Measurements from ENCODE around the gene ZNF385B. TPM values are rescaled to one million over a fixed set of nuclear protein-coding genes. Genes with fewer than 3 reads are reported as not detected.
"Not testable (repeated sequence)": the region's sequence is repeated elsewhere in the genome, so short reads cannot be mapped to it uniquely, and the experiment has no call there.

ZNF385B gene
- total RNA-seq, 1 donor from 2014 or later: 0.83 TPM

- DNase-seq (ENCODE audit: low spot score): no peak
Measured at GRCh38 chr2:179802051-179802882, 59.1 kb downstream of the ZNF385B start.

DNA sequence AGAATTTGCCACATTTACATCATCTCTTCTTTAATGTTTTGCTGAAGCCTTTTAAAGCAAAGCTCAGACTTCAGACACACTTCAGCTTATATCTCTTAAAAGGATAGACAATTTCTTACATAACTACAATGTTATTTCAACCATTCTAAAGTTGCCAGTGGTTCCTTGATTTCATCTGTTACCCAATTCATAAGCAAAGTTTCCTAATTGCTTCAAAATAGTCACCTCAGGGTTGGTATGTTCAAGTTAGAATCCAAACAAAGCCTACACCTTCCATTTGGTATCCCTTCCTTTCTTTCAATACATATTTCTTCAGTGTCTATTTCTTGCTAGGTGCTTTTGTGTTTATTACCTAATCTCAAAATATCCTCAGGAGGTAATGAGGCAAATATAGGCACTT lies 60.6 kb downstream of the ZNF385B start:
- no peak for DNase-seq (ENCODE audit: low spot score)

- DNase-seq (ENCODE audit: low spot score): no peak
Measured at GRCh38 chr2:179796213-179797007, 65.0 kb downstream of the ZNF385B start.

DNA sequence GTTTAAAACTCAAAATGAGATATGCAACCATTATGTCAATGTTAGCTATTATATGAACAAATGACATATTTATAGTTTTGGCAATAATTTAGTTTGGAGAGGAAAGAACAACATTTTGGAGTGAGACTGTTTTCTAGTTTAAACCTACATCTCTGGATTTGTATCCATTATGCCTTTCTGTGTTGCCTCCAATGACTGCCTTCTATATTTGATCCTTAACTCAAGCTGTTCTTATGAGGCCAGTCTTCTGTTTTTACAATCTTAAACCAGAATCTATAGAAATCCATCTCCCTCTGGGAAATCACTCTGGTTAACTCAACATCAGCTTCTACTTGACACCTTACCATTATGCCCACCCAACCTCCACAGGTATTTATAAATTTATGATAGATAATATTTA lies 67.5 kb downstream of the ZNF385B start:
- no peak for DNase-seq (ENCODE audit: low spot score)

DNA sequence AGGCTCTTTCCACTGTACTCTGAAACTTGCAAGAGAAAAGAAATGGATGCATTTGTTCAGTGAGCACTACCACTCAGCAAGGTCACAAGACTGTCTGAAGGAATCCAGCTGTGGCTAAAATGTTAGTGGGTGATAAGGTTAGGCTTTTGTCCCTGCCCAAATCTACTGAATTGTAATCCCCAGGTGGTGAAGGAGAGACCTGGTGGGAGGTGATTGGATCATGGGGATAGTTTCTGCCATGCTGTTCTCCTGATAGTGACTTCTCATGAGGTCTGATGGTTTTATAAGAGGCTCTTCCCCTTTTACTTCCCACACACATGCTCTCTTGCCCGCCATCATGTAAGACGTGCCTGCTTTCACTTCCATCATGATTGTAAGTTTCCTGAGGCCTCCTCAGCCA lies 68.2 kb downstream of the ZNF385B start:
- no peak for DNase-seq (ENCODE audit: low spot score)

DNA sequence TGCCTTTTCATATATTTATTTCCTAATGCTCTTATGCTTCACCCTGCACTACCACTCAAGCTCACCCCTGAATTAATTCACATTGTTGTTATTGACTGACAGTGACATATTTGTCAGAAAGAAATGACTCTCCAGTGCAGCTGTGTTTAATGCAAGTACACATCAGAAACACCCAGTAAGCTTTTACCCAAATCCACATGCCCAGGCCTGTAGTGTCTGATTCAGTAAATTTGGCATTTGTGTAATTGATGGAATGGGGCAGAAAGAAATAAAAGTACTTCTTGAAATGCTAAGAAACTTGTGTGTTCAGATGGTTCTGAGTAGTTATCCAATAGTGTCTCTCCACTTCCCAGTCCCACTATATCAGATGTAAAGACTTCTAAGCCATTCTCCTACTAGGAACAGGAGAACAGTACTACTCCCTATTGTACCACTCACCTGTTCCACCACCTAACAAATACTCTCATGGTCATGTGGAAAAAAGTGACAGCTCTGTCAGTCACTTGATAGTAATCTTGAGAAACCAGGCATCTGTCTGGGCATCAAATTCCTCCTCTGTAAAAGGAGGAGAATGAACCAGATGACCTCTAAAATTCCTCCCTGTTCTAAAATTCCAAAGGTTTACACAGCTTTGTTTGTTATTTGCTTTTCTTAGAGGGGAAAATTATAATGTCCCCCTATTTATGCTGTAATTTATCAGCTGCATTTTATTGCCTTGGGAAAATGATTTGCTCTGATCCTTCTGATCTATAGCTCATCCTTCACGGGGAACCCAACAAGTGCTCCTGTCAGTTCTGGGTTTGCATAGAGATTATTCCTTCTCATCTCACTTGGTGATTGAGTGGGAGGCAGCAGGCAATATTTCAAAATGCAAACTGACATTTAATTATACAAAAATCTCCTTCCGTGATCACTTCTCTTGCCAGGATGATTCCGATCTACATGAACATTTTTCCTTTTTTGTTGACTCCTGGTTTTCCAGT lies 70.9 kb downstream of the ZNF385B start:
- no peak for DNase-seq (ENCODE audit: low spot score)

GRCh38 chr2:179788104-179788503 lies 73.3 kb downstream of the ZNF385B start:
- no peak for DNase-seq (ENCODE audit: low spot score)

- DNase-seq (ENCODE audit: low spot score): no peak
Measured at GRCh38 chr2:179787601-179788000, 73.8 kb downstream of the ZNF385B start.

DNA sequence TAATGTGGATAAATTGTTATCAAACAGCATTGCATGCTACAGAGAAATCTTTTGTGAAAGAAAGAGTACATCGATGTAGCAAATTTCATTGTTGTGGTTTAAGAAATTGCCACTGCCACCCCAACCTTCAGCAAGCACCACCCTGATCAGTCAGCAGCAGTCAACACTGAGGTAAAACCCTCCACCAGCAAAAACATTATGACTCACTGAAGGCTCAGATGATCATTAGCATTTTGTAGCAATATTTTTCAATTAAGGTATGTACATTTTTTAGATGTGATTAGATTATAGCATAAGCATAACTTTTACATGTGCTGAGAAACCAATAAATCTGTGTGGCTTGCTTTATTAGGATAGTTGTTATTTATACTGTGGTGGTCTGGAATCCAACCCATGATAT lies 75.5 kb downstream of the ZNF385B start:
- no peak for DNase-seq (ENCODE audit: low spot score)

DNA sequence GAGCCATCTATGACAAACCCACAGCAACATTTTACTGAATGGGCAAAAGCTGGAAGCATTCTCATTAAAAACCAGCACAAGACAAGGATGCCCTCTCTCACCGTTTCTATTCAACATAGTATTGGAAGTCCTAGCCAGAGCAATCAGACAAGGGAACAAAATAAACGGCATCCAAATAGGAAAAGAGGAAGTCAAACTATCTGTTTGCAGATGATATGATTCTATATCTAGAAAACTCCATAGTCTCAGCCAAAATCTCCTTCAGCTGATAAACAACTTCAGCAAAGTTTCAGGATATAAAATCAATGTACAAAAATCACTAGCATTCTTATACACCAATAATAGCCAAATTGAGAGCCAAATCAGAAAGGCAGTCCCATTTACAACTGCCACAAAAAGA lies 79.1 kb downstream of the ZNF385B start:
- DNase-seq (ENCODE audit: low spot score): not testable (repeated sequence)

DNA sequence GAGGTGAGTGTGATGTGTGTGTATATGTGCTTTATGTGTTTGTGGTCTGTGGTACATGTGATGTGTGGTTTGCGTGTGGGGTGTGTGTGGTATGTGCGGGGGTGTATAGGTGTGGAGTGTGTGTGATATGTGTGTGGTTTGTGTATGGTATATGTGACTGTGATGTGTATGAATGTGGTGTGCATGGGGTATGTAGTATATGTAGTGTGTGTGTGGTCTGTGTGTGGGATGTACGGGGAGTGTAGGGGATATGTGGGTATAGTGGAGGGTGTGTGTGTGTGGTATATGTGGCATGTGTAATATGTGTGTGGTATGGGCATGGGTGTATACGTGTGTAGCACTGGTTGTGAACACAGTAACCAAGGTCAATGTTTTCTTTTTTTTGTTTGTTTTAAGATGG lies 87.4 kb downstream of the ZNF385B start:
- DNase-seq (ENCODE audit: low spot score): no peak

- no peak for DNase-seq (ENCODE audit: low spot score)
Measured at GRCh38 chr2:179772346-179772745, 89.1 kb downstream of the ZNF385B start.

DNA sequence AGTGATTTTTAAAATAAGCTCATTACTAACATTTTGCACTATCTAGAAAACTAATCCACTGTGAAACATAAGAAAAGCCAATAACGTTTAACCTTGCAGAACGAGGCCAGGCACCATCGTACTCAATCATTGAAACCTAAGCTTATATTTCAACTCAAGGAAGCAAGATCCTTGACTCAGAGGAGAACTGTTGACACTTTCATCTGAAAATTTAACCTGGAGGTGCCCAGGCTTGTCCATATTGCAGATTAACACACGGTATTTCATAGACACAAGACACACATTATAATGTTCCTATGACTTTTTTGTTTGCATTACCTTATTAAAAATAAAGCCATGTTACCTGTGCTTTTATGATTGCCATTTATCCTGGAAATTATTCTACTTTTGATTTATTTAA lies 89.6 kb downstream of the ZNF385B start:
- no peak for DNase-seq (ENCODE audit: low spot score)

DNA sequence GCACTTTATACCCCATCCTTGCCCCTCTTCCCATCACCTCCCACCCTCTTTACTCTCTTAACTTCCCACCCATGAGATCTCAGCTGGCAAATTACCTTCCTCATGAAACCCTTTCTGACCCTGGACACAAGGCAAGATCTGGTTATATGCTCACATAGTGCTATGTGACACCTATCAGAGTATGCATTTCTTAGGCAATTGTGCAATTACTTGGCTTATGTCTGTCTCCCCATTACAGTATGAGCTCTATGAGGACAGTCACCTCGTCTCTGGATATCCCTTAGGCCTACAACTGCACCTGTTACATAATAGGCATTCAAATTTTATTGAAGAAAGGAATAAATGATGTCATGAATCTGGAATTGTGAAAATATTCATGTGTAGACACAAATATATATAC lies 91.4 kb downstream of the ZNF385B start:
- DNase-seq (ENCODE audit: low spot score): no peak

GRCh38 chr2:179769323-179769722 lies 92.1 kb downstream of the ZNF385B start:
- no peak for DNase-seq (ENCODE audit: low spot score)

DNA sequence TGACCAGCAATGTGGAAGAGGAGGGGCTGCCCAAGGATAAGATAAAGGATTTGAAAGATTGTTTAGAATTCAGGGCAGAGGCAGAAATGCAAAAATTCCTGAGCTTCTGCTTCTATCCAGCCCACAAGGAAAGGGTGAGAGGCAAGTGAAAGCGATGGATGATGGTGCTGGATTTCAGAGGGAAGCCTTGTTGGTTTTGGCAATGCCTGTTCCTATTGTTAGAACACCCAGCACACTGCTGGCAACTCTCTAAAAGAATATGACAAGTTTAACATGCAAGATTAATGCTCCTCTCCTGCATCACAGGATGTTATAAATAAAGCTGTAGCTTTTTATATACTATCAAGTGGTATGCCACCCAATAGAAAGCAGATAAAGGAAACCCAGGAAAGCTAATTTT lies 92.6 kb downstream of the ZNF385B start:
- no peak for DNase-seq (ENCODE audit: low spot score)

DNA sequence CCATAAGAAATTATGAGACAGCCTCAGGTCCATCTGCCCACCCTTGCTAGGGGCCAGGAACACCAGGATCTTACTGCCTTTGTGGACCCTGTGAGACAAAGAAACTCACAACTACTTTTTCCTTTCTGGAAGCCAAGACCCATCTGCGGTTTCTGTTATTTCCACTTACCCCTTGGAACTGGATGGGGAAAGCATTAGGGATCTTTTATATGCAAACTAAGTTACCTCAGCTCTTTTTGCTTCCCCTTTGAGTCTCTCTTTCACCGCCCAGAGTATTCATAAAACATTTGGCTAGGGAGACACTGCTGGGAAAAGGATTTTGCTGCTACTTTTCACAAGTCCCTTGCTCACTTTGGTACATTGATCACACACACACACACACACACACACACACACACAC lies 95.7 kb downstream of the ZNF385B start:
- no peak for DNase-seq (ENCODE audit: low spot score)

- no peak for DNase-seq (ENCODE audit: low spot score)
Measured at GRCh38 chr2:179764710-179765109, 96.7 kb downstream of the ZNF385B start.

GRCh38 chr2:179758636-179759035 lies 102.8 kb downstream of the ZNF385B start:
- DNase-seq (ENCODE audit: low spot score): no peak

DNA sequence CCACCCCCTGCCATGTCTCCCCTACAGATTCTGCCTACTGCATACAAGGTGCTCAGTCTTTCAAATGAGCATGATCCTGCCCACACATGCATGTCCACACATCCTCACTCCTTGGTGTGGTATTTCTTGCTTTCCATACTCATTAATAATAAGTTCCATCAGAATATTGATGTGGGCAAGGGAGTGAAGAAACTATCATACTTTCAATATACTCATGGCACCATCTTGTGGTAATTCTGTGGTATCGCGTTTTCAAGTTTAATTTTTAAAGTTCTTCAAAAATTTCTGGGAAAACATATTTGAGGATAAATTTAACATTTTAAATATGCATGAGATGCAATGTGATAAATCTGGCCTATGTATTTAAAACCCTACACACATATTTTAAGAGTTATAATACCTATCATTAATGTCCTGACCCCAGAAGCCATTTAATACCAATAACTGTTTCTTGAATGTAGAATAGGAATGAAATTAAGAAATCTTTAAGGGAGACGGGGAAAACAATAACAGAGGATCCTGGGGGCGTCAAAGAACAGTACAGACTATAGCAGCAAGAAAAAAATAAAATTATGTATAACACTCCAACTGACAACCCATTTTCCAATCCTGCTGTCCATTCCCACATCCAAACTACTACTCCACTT lies 110.1 kb downstream of the ZNF385B start:
- no peak for DNase-seq (ENCODE audit: low spot score)

GRCh38 chr2:179749210-179749609 lies 112.2 kb downstream of the ZNF385B start:
- DNase-seq (ENCODE audit: low spot score): no peak

Data from ureter (tissue), 1 donor.